PC-9 (cell line): Measurements from ENCODE around the gene ACAP3.

Experiments used
- EZH2 ChIP-seq: fragments of 200-600 bp; sonication (generic); IDR thresholded peaks from 2 replicates; pipeline ENCODE4 v1.8.0; 2017; ENCODE audit warnings: antibody characterized with exemption, low read depth
- TF ChIP-seq, protein P1 (sequence below): fragments of 200-600 bp; sonication (generic); conservative IDR thresholded peaks from 2 replicates; pipeline ENCODE4 v1.6.1; 2017; ENCODE audit warnings: mixed run types, antibody characterized with exemption, mild to moderate bottlenecking, moderate library complexity

DNA sequence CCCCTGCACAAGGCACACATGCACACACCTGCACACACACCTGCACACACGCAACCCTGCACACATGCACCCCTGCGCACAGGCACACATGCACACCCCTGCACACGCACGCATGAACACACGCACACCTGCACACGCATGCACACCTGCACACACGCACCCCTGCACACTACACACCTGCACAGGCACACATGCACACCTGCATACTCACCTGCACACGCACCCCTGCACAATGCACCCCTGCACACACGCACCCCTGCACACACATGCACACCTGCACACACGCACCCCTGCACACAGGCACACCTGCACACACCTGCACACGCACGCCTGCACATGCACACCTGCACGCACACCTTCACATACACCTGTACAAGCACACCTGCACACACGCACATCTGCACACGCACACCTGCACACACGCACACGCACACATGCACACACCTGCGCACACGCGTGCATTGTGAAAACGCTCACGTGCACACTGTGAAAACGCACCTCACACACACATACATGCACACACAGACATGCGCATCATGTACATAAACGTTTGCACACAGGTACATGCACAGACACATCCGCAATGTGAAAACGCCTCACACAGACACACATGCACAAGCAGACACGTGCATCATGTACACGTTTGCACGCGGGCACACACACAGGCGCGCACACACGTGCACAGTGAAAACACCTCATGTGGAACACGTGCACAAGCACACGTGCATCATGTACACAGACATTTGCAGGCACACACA is 33.2 kb upstream of the ACAP3 start:
- TF ChIP-seq, protein P1, sequence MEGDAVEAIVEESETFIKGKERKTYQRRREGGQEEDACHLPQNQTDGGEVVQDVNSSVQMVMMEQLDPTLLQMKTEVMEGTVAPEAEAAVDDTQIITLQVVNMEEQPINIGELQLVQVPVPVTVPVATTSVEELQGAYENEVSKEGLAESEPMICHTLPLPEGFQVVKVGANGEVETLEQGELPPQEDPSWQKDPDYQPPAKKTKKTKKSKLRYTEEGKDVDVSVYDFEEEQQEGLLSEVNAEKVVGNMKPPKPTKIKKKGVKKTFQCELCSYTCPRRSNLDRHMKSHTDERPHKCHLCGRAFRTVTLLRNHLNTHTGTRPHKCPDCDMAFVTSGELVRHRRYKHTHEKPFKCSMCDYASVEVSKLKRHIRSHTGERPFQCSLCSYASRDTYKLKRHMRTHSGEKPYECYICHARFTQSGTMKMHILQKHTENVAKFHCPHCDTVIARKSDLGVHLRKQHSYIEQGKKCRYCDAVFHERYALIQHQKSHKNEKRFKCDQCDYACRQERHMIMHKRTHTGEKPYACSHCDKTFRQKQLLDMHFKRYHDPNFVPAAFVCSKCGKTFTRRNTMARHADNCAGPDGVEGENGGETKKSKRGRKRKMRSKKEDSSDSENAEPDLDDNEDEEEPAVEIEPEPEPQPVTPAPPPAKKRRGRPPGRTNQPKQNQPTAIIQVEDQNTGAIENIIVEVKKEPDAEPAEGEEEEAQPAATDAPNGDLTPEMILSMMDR: no peak
- TF ChIP-seq EZH2: no peak
